H1 (cell line): ENCODE measurements around the gene ARHGEF7. TPM values are rescaled to one million over a fixed set of nuclear protein-coding genes. Genes with fewer than 3 reads are reported as not detected.

Experiments
- CTCF ChIA-PET: fragments of 300-600 bp; sonication (Branson Sonifier 250); formaldehyde crosslinking; loops from one replicate; lab custom pipeline; 2021; ENCODE audit not compliant: partially characterized antibody; lab: Charles Lee
- POLR2A ChIA-PET: fragments of 300-600 bp; sonication (Branson Sonifier 250); formaldehyde crosslinking; loops from one replicate; lab custom pipeline; 2021; ENCODE audit warnings: inconsistent platforms; ENCODE audit not compliant: partially characterized antibody; lab: Charles Lee
- DNase-seq, 2 experiments: peaks; one replicate each; pipeline versions ENCODE4 v3.0.0 to v3.0.0-alpha.2; 2010 to 2022; ENCODE audit warnings: low spot score in 2 of 2, low read depth in 1 of 2, mixed read lengths in 1 of 2
- FAIRE-seq: peaks from 2 replicates; lab custom pipeline; 2011; peaks lifted over from hg19 to GRCh38; lab: Jason Lieb, UNC
- H2AFZ ChIP-seq: 2 replicates; pipeline ENCODE4 v1.8.1; 2012; ENCODE audit warnings: low read length, inconsistent platforms
- H2AK5ac ChIP-seq: 2 replicates; pipeline ENCODE4 v1.6.1; 2013; ENCODE audit warnings: low read depth, low read length
- H2BK120ac ChIP-seq: replicated peaks from 2 replicates; pipeline ENCODE3; 2013; ENCODE audit warnings: low read depth, low read length, inconsistent platforms
- H2BK12ac ChIP-seq: 2 replicates; pipeline ENCODE4 v1.6.1; 2013; ENCODE audit warnings: low read depth, low read length
- H2BK15ac ChIP-seq: 2 replicates; pipeline ENCODE4 v1.6.1; 2013; ENCODE audit warnings: low read length
- H2BK20ac ChIP-seq: 2 replicates; pipeline ENCODE4 v1.6.1; 2013; ENCODE audit warnings: low read length
- H2BK5ac ChIP-seq: 2 replicates; pipeline ENCODE4 v1.6.1; 2013; ENCODE audit warnings: low read depth, low read length
- H3K14ac ChIP-seq: 2 replicates; pipeline ENCODE4 v1.6.1; 2013; ENCODE audit warnings: inconsistent platforms; ENCODE audit not compliant: insufficient read length
- H3K18ac ChIP-seq: 2 replicates; pipeline ENCODE4 v1.6.1; 2013; ENCODE audit warnings: low read length; ENCODE audit errors: extremely low read depth
- H3K23ac ChIP-seq: 2 replicates; pipeline ENCODE4 v1.6.1; 2013; ENCODE audit warnings: inconsistent platforms; ENCODE audit not compliant: insufficient read length
- H3K23me2 ChIP-seq: 2 replicates; pipeline ENCODE4 v1.6.1; 2013; ENCODE audit warnings: low read depth, low read length
- H3K27ac ChIP-seq: 2 replicates; pipeline ENCODE4 v1.6.1; 2011; ENCODE audit warnings: low read depth, low read length, inconsistent platforms
- H3K27me3 ChIP-seq, 4 experiments: replicated peaks in 1 of 4; 1 replicate in 1 of 4; 2 replicates in 3 of 4; pipeline versions ENCODE4 v1.6.1 to v1.8.1; 2011 to 2013; ENCODE audit warnings: low read length in 3 of 4, mild to moderate bottlenecking in 3 of 4, inconsistent platforms in 2 of 4, mixed read lengths in 2 of 4, moderate library complexity in 1 of 4; ENCODE audit not compliant: control insufficient read depth in 3 of 4, insufficient read depth in 3 of 4; ENCODE audit errors: extremely low read depth in 1 of 4
- H3K36me3 ChIP-seq, 4 experiments: 2 replicates each; pipeline versions ENCODE4 v1.6.1 to v1.8.1; 2011 to 2013; ENCODE audit warnings: mild to moderate bottlenecking in 4 of 4, low read length in 3 of 4, moderate library complexity in 2 of 4, control low read depth in 1 of 4, inconsistent platforms in 1 of 4; ENCODE audit not compliant: insufficient read depth in 4 of 4, control insufficient read depth in 2 of 4
- H3K4ac ChIP-seq: replicated peaks from 2 replicates; pipeline ENCODE3; 2013; ENCODE audit warnings: low read length, low read depth, mixed read lengths, inconsistent platforms; ENCODE audit not compliant: insufficient read length
- H3K4me1 ChIP-seq, 4 experiments: replicated peaks in 1 of 4; 1 replicate in 1 of 4; 2 replicates in 3 of 4; pipeline versions ENCODE4 v1.6.1 to v1.8.1; 2011 to 2013; ENCODE audit warnings: low read length in 3 of 4, inconsistent platforms in 2 of 4, mixed read lengths in 1 of 4; ENCODE audit not compliant: insufficient read depth in 4 of 4, control insufficient read depth in 3 of 4
- H3K4me2 ChIP-seq, 2 experiments: 2 replicates each; pipeline versions ENCODE4 v1.6.1 to v1.8.1; 2011 to 2013; ENCODE audit warnings: low read depth in 2 of 2, low read length in 2 of 2, control low read depth in 1 of 2, inconsistent platforms in 1 of 2, mild to moderate bottlenecking in 1 of 2; ENCODE audit not compliant: insufficient read depth in 1 of 2
- H3K4me3 ChIP-seq, 4 experiments: fragments of 200-600, 300-600 bp in 1 of 4; sonication (generic), shearing (Covaris generic), sonication (Bioruptor Twin) in 1 of 4; 2 replicates each; pipeline versions ENCODE4 v1.5.1 to v1.8.1; 2011 to 2016; ENCODE audit warnings: low read length in 4 of 4, low read depth in 3 of 4, control low read depth in 2 of 4, inconsistent platforms in 2 of 4, mild to moderate bottlenecking in 2 of 4, mixed read lengths in 1 of 4, moderate library complexity in 1 of 4; ENCODE audit not compliant: insufficient read depth in 2 of 4; ENCODE audit errors: extremely low read depth in 1 of 4
- H3K56ac ChIP-seq: replicated peaks from 2 replicates; pipeline ENCODE3; 2013; ENCODE audit warnings: low read depth, mild to moderate bottlenecking, mixed read lengths, low read length, inconsistent platforms; ENCODE audit not compliant: insufficient read length
- H3K79me1 ChIP-seq: 2 replicates; pipeline ENCODE4 v1.6.1; 2013; ENCODE audit warnings: low read depth, low read length, control low read depth
- H3K79me2 ChIP-seq, 2 experiments: 2 replicates each; pipeline versions ENCODE4 v1.6.1 to v1.8.1; 2012 to 2013; ENCODE audit warnings: low read length in 2 of 2, mild to moderate bottlenecking in 2 of 2, inconsistent platforms in 1 of 2; ENCODE audit not compliant: insufficient read depth in 2 of 2, control insufficient read depth in 1 of 2
- H3K9ac ChIP-seq, 4 experiments: replicated peaks in 1 of 4; 1 replicate in 1 of 4; 2 replicates in 3 of 4; pipeline versions ENCODE4 v1.6.1 to v1.8.1; 2011 to 2013; ENCODE audit warnings: low read depth in 3 of 4, low read length in 3 of 4, control low read depth in 2 of 4, mild to moderate bottlenecking in 2 of 4, moderate library complexity in 2 of 4, inconsistent platforms in 1 of 4; ENCODE audit errors: extremely low read depth in 1 of 4
- H3K9me3 ChIP-seq, 2 experiments: 2 replicates each; pipeline versions ENCODE4 v1.6.1 to v1.8.1; 2012 to 2013; ENCODE audit warnings: mild to moderate bottlenecking in 2 of 2, moderate library complexity in 2 of 2, control low read depth in 1 of 2, inconsistent platforms in 1 of 2, low read depth in 1 of 2, low read length in 1 of 2, mixed read lengths in 1 of 2; ENCODE audit not compliant: insufficient read depth in 2 of 2
- H4K20me1 ChIP-seq, 2 experiments: replicated peaks in 1 of 2; 2 replicates each; pipeline versions ENCODE3 to v1.8.1; 2011 to 2013; ENCODE audit warnings: inconsistent platforms in 2 of 2, low read length in 2 of 2, mild to moderate bottlenecking in 1 of 2; ENCODE audit not compliant: insufficient read depth in 2 of 2, control insufficient read depth in 1 of 2
- H4K5ac ChIP-seq: 2 replicates; pipeline ENCODE4 v1.6.1; 2013; ENCODE audit warnings: low read length, low read depth, mixed read lengths, inconsistent platforms; ENCODE audit not compliant: insufficient read length
- H4K8ac ChIP-seq: 2 replicates; pipeline ENCODE4 v1.8.0; 2013; ENCODE audit warnings: mild to moderate bottlenecking, moderate library complexity, low read length, inconsistent platforms; ENCODE audit not compliant: insufficient read depth; ENCODE audit errors: extremely low read depth
- H4K91ac ChIP-seq: replicated peaks from 2 replicates; pipeline ENCODE3; 2013; ENCODE audit warnings: low read length, mixed read lengths, inconsistent platforms; ENCODE audit not compliant: insufficient read length
- CBX8 ChIP-seq: fragments of 300-800, 300-1000 bp; sonication (generic); IDR thresholded peaks from 2 replicates; pipeline ENCODE4 v1.7.1; 2016; ENCODE audit warnings: low read depth, low read length, borderline replicate concordance
- CHD2 ChIP-seq: IDR thresholded peaks from 2 replicates; pipeline ENCODE4 v1.6.1; 2012; ENCODE audit warnings: low read length, improper control_type of control experiment
- EGR1 ChIP-seq: IDR thresholded peaks from 2 replicates; pipeline ENCODE4 v1.6.1; 2011; ENCODE audit warnings: low read depth, low read length, borderline replicate concordance
- EZH2 ChIP-seq: fragments of 200-600 bp; sonication (generic); IDR thresholded peaks from 2 replicates; pipeline ENCODE4 v1.7.1; 2012; ENCODE audit warnings: low read depth, mild to moderate bottlenecking, moderate library complexity, low read length, inconsistent platforms; ENCODE audit not compliant: severe bottlenecking
- GTF2F1 ChIP-seq: IDR thresholded peaks from 2 replicates; pipeline ENCODE4 v1.6.1; 2012; ENCODE audit warnings: low read depth, low read length, improper control_type of control experiment, borderline replicate concordance
- NANOG ChIP-seq: IDR thresholded peaks from 2 replicates; pipeline ENCODE4 v1.6.1; 2011; ENCODE audit warnings: low read length, low read depth, mild to moderate bottlenecking, inconsistent platforms; ENCODE audit not compliant: insufficient read depth, poor library complexity, severe bottlenecking
- NRF1 ChIP-seq: IDR thresholded peaks from 2 replicates; pipeline ENCODE4 v1.6.1; 2011; ENCODE audit warnings: mild to moderate bottlenecking, low read depth, low read length, improper control_type of control experiment
- PHF8 ChIP-seq: fragments of 200-600 bp; sonication (generic); conservative IDR thresholded peaks from 2 replicates; pipeline ENCODE4 v1.7.1; 2012; ENCODE audit warnings: low read depth, mild to moderate bottlenecking, inconsistent platforms, low read length, moderate library complexity
- RXRA ChIP-seq: IDR thresholded peaks from 2 replicates; pipeline ENCODE4 v1.6.1; 2011; ENCODE audit warnings: low read depth, mild to moderate bottlenecking, low read length, moderate library complexity; ENCODE audit not compliant: insufficient read depth
- SAP30 ChIP-seq: fragments of 300-600 bp; sonication (generic); IDR thresholded peaks from 2 replicates; pipeline ENCODE4 v1.7.1; 2012; ENCODE audit warnings: low read length, moderate library complexity, mild to moderate bottlenecking, inconsistent platforms; ENCODE audit not compliant: insufficient read depth, insufficient replicate concordance
- SIX5 ChIP-seq: IDR thresholded peaks from 2 replicates; pipeline ENCODE4 v1.6.1; 2011; ENCODE audit warnings: mild to moderate bottlenecking, low read depth, low read length
- SRF ChIP-seq: IDR thresholded peaks from 2 replicates; pipeline ENCODE4 v1.6.1; 2011; ENCODE audit warnings: mild to moderate bottlenecking, low read depth, low read length, moderate library complexity
- TEAD4 ChIP-seq: IDR thresholded peaks from 2 replicates; pipeline ENCODE4 v1.6.1; 2012; ENCODE audit warnings: low read depth, low read length, inconsistent platforms, mixed read lengths
- USF2 ChIP-seq: IDR thresholded peaks from 2 replicates; pipeline ENCODE4 v1.6.1; 2011; ENCODE audit warnings: low read length, improper control_type of control experiment
- WGBS, 2 experiments: shearing (Covaris generic) in 1 of 2; methylation state at CpG; one replicate each; pipeline versions ENCODE4 v1.1.6 to v1.1.7; 2013 to 2015; ENCODE audit warnings: low lambda C conversion rate in 2 of 2, mixed read lengths in 2 of 2, inconsistent platforms in 1 of 2, low coverage in 1 of 2, missing lambda C conversion rate in 1 of 2; ENCODE audit not compliant: insufficient replicate concordance in 2 of 2, insufficient coverage in 1 of 2, insufficient read length in 1 of 2; ENCODE audit errors: extremely low coverage in 1 of 2, missing lambda C conversion rate in 1 of 2; 5-methylcytosine and 5-hydroxymethylcytosine counted together
- polyA plus RNA-seq, 7 experiments: library from polyadenylated mRNA; depleted of rRNA in 3 of 7; stranded (reverse) in 5 of 7; unstranded in 2 of 7; fragments of >200 nt in 5 of 7; fragments of 200-250 nt in 2 of 7; gene quantifications; 1 replicate in 5 of 7; 2 replicates in 1 of 7; 4 replicates in 1 of 7; pipeline versions ENCODE4 v1.2.1 to v1.2.3, GENCODE V29; 2011 to 2013; ENCODE audit warnings: missing spikeins in 2 of 7, mixed read lengths in 2 of 7
- total RNA-seq: library from RNA; stranded (reverse); fragmentation: NEBNext Ultra II Directional; extraction: Animal tissue kit (Norgen Biotek cat#: 25700); gene quantifications from 2 replicates; pipeline ENCODE4 v1.2.1, GENCODE V29; 2021

ARHGEF7 gene
- total and polyA plus RNA-seq, 2 of the 8 experiments (the other 6 are each of a cell fraction or from before 2014, with no cell fraction given), result 26.2 to 56.5 TPM

GRCh38 chr13:111296417-111296816, 181.3 kb downstream of the ARHGEF7 start:
- CTCF ChIA-PET, result no interaction called here
- Histone ChIP-seq H3K36me3 (peaks cover 0 to 20% (median 5%) of the 10 kb centered on the region in 4 experiments; a peak in 5 of 8 replicates), H3K4me3 (no peak overlapping the region), H4K20me1 (peaks cover 0 to 4% of the 10 kb centered on the region in 2 experiments), H2BK120ac (no peak overlapping the region), H4K8ac (no peak overlapping the region), H2AFZ (no peak overlapping the region), H4K91ac (no peak overlapping the region), H3K23ac (no peak overlapping the region), H2BK15ac (no peak overlapping the region), H3K4me1 (no peaks in the 10 kb centered on the region), H3K9ac (no peak overlapping the region), H3K79me2 (no peaks in the 10 kb centered on the region), H3K27ac (no peak overlapping the region), H2BK5ac (no peak overlapping the region), H3K4me2 (no peak overlapping the region), H3K23me2 (no peaks in the 10 kb centered on the region), H3K14ac (no peak overlapping the region), H3K9me3 (no peaks in the 10 kb centered on the region), H2AK5ac (no peak overlapping the region), H2BK12ac (no peak overlapping the region), H3K18ac (no peak overlapping the region), H3K27me3 (no peaks in the 10 kb centered on the region), H4K5ac (no peak overlapping the region), H3K4ac (no peak overlapping the region), H2BK20ac (no peak overlapping the region), H3K56ac (no peak overlapping the region), H3K79me1 (no peaks in the 10 kb centered on the region; the same call in 1 of the 2 replicates)
- no peak for FAIRE-seq
- POLR2A ChIA-PET, result no interaction called here
- WGBS, 2 experiments, result 94% methylated on average over 6 of the region's 6 CpGs; no CpG with 5 or more reads in 1 of the 2 experiments
- DNase-seq, result no peak
- TF ChIP-seq TEAD4 (no peak), RXRA (no peak), CHD2 (no peak), USF2 (no peak), PHF8 (no peak), SIX5 (no peak), SAP30 (no peak), CBX8 (no peak), SRF (no peak), GTF2F1 (no peak), NANOG (no peak), EZH2 (no peak), EGR1 (no peak), NRF1 (no peak)
